Activated naive CD4-positive, alpha-beta T cell treated with anti-CD3 and anti-CD28 coated beads, Interleukin-2, amount 10 ng/mL, durations not matched to agents 5 hours and 36 hours (primary cell): Measurements from ENCODE around the gene MCOLN2. TPM values are rescaled to one million over a fixed set of nuclear protein-coding genes. Genes with fewer than 3 reads are reported as not detected.

ENCODE experiments used
- total RNA-seq, 2 experiments: library from RNA; stranded (reverse); gene quantifications; one replicate each; pipeline ENCODE4 v1.2.3, GENCODE V29; 2021

The MCOLN2 gene
- total RNA-seq, result 10 to 100 TPM; 10.4 to 12.6 TPM

DNA sequence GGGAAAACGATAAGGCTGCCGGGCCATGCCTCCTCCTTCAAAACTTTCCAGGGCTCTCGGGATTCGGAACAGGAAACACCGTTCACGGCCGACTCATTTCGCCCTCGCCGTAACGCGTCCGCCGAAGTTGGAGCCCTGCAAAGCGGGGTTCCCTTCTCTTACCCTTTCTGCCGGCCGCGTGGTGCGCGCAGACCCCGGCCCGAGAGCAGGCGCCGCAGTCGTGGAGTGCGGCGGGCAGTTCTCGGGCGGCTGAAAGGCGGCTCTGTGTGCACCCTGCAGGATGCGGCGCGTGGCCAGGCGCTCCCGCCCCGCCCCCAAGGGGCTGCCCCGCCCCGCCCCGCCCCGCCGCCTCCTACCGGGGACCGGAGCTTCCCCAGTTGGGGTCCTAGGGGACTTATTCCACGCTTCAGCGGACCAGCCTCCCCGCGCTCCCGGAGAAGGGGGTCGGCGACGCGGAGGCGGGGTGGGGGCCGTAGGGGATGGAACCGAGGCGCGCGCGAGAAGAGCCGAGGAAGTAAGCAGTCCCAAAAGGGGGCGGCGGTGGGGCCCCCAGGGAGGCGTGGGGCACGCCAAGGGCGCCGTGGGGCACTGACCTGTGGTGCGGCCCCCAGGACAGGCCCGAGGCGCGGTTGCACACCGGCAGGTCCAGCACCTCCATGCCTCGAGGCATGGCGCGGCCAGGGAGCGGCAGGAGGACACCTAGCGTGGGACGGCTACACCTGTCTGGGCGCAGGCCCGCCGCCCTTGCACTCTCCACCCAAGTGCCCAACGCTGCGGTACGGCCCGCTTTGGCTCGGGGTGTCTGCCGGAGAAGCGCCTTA lies at the start of gene MCOLN2:
TSS of gene MCOLN2 (minus strand) at position 268 of the 821 bp plus-strand sequence. CDS start at position 27, 241 bp downstream.

DNA sequence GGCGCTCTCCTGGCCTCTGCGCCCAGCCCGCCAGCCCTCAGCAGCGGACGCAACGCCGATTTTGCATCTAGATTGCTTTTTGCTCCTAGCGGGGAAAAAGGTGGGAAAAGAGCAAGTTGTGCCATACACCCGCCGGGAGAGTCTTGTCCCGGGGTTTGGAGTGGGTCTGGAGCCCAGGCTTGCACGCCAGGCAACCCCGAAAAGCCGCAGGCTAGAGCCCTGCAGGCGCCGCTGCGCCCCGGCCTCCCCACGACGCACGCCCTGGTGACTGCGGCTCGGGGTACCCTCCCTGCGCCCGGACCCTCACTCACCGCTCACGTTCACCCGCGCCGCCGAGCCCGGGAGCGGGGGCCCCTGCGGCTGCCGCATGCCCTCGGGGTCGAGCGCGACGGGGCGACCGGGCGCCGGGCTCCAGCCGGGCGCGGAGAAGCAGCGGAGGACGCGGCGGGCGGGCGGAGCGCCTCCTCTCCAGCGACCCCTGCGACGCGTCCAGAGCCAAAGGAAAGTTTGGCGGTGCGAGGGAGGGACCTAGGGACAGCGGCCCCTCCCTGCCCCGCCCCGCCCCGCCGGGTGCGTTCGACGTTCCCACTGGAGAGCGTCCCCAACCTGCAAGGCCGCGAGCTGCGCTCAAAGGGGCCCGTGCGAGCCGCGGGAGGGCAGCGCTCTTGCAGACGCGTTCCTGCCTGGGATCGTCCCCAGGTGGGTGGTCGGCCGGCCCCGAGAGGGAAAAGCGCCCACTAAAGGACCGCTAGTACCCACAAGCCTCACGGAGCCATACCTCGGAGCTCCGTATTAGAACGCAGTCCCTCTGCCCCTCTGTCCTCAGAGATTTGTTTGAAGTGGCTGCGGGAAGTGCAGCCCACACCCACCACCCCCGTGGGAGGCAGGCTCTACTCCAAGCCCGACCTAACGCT lies 104.0 kb downstream of the MCOLN2 start, which contains the start of gene LPAR3:
TSS of gene LPAR3 (minus strand) at position 502 of the 914 bp plus-strand sequence. CDS start 27,086 bp downstream, outside the sequence.

Other genes with a start within 250 kb of the MCOLN2 start
- gene LPAR3, start 103.9 kb downstream of the MCOLN2 start, total RNA-seq, result 1 to 10 TPM; 3.6 TPM
- 10 to 100 TPM; 11.0 to 11.5 TPM for gene MCOLN3, start 51.4 kb upstream of the MCOLN2 start, total RNA-seq
- 1 to 10 TPM; 2.3 TPM for gene SYDE2, start 203.9 kb upstream of the MCOLN2 start, total RNA-seq